ENCODE data around the gene CCDC57.
A peak's percentile ranks its signal among the peaks of the same experiment; 100 is the strongest.

Gene CCDC57

GRCh38 chr17:82228842-82229697 is 16.4 kb upstream of the CCDC57 start, which contains the start of gene SLC16A3:
Gene SLC16A3 (plus strand): TSS chr17:82229042. CDS start chr17:82236009, 6,967 bp downstream.
- TF ChIP-seq CTCF (IDR thresholded peaks at IDR 0.05; ENCODE audit: insufficient read depth, low read depth, low read length, missing control alignments), result no peak
- peak within 1 kb of the TSS; percentile 86 for H3K4me3 ChIP-seq (ENCODE audit: low read depth, low read length)
- peak; percentile 79 for DNase-seq (ENCODE audit: low read depth)

- peak; percentile 75 for DNase-seq (ENCODE audit: low read depth)
- no peak for TF ChIP-seq CTCF (IDR thresholded peaks at IDR 0.05; ENCODE audit: insufficient read depth, low read depth, low read length, missing control alignments)
- H3K4me3 ChIP-seq (ENCODE audit: low read depth, low read length), result peak overlapping the region; percentile 86
Observed at GRCh38 chr17:82228278-82228841, 15.7 kb upstream of the CCDC57 start.

- no peak for DNase-seq (ENCODE audit: low read depth)
- TF ChIP-seq CTCF (IDR thresholded peaks at IDR 0.05; ENCODE audit: insufficient read depth, low read depth, low read length, missing control alignments), result no peak
- peak overlapping the region; percentile 86 for H3K4me3 ChIP-seq (ENCODE audit: low read depth, low read length)
Observed at GRCh38 chr17:82227629-82228277, 15.1 kb upstream of the CCDC57 start.

- H3K4me3 ChIP-seq (ENCODE audit: low read depth, low read length), result no peak overlapping the region
- DNase-seq (ENCODE audit: low read depth), result no peak
- no peak for TF ChIP-seq CTCF (IDR thresholded peaks at IDR 0.05; ENCODE audit: insufficient read depth, low read depth, low read length, missing control alignments)
Observed at GRCh38 chr17:82226809-82227628, 14.4 kb upstream of the CCDC57 start.

DNA sequence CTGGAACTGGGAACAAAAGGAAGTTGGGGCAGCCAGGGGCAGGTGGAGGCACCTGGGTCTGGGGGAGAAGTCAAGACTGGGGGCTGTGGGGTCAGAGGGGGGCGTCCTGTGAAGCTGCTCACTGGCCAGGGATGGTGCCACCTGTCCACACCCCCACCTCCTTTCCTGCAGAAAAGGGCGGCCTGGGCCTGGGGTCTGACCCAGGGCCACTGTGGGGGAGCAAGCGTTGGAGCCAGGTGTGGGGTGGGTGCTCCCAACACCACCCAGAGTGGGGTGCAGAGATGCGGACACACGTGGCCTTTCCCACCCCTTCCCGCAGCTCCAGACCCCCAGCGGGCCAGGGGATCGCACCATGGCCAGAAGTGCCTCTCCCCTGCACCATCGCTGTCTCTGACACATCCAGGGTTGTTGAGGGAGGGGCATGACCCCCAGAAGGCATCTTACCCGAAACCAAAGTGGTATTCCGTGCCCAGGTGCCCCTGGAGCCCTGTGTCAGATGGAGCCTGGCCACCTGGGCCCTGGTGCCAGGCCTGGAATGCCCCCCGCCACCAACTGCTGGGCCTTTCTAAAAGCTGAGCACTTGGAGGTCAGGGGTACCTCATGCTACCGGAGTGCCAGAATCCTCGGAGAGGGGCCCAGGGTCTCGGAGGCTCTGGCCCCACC is 13.6 kb upstream of the CCDC57 start:
- DNase-seq (ENCODE audit: low read depth), result no peak
- no peak overlapping the region for H3K4me3 ChIP-seq (ENCODE audit: low read depth, low read length)
- TF ChIP-seq CTCF (IDR thresholded peaks at IDR 0.05; ENCODE audit: insufficient read depth, low read depth, low read length, missing control alignments), result no peak

Data from GM12865 (cell line).